NT2/D1 (cell line): ENCODE results near the gene ARHGEF11.

ENCODE experiments used
- SUZ12 ChIP-seq: IDR thresholded peaks from 2 replicates; pipeline ENCODE4 v1.6.1; 2011; ENCODE audit not compliant: insufficient read length, insufficient read depth; ENCODE audit errors: extremely low read depth
- YY1 ChIP-seq: IDR thresholded peaks from 2 replicates; pipeline ENCODE4 v1.6.1; 2011; ENCODE audit not compliant: insufficient read length, insufficient read depth
- ZNF274 ChIP-seq: IDR thresholded peaks from 2 replicates; pipeline ENCODE4 v1.6.1; 2011; ENCODE audit warnings: mild to moderate bottlenecking, low read depth, low read length

- TF ChIP-seq SUZ12 (no peak), ZNF274 (no peak), YY1 (no peak)
These were observed 148.3 kb downstream of the ARHGEF11 start for GRCh38 chr1:156897078-156897825.
